GM03348 (cell line): Measurements from ENCODE around the gene TMTC1.

Experiments
- DNase-seq: peaks from one replicate; pipeline ENCODE4 v3.0.0; 2012; ENCODE audit warnings: low spot score

Gene TMTC1

GRCh38 chr12:29531471-29531870 lies 252.3 kb downstream of the TMTC1 start:
- no peak for DNase-seq

GRCh38 chr12:29530436-29530835 lies 253.3 kb downstream of the TMTC1 start:
- DNase-seq = no peak

- no peak for DNase-seq
Measured at GRCh38 chr12:29528161-29528560, 255.6 kb downstream of the TMTC1 start.

- DNase-seq = no peak
Measured at GRCh38 chr12:29521951-29522350, 261.8 kb downstream of the TMTC1 start.

GRCh38 chr12:29519585-29520182 lies 264.1 kb downstream of the TMTC1 start:
- DNase-seq = peak; percentile 41

GRCh38 chr12:29518407-29518806 lies 265.3 kb downstream of the TMTC1 start:
- no peak for DNase-seq

GRCh38 chr12:29517264-29517663 lies 266.5 kb downstream of the TMTC1 start:
- DNase-seq = no peak

- peak; percentile 5 for DNase-seq
Measured at GRCh38 chr12:29516431-29516875, 267.3 kb downstream of the TMTC1 start.

- DNase-seq = no peak
Measured at GRCh38 chr12:29510591-29511185, 273.1 kb downstream of the TMTC1 start.

- no peak for DNase-seq
Measured at GRCh38 chr12:29509503-29509902, 274.2 kb downstream of the TMTC1 start.

- DNase-seq = no peak
Measured at GRCh38 chr12:29508949-29509348, 274.8 kb downstream of the TMTC1 start.

- no peak for DNase-seq
Measured at GRCh38 chr12:29505122-29505521, 278.6 kb downstream of the TMTC1 start.

GRCh38 chr12:29503283-29503682 lies 280.5 kb downstream of the TMTC1 start:
- DNase-seq = no peak

- no peak for DNase-seq
Measured at GRCh38 chr12:29499235-29499634, 284.5 kb downstream of the TMTC1 start.

GRCh38 chr12:29497588-29497987 lies 286.2 kb downstream of the TMTC1 start, which contains the start of gene OVCH1:
Gene OVCH1 (minus strand): TSS chr12:29497686. CDS start chr12:29497686, 0 bp downstream.
- no peak for DNase-seq

GRCh38 chr12:29492891-29493290 lies 290.9 kb downstream of the TMTC1 start:
- DNase-seq = no peak

GRCh38 chr12:29486972-29487371 lies 296.8 kb downstream of the TMTC1 start:
- no peak for DNase-seq

- no peak for DNase-seq
Measured at GRCh38 chr12:29463198-29463597, 320.5 kb downstream of the TMTC1 start.

- no peak for DNase-seq
Measured at GRCh38 chr12:29460082-29460481, 323.7 kb downstream of the TMTC1 start.

- DNase-seq = no peak
Measured at GRCh38 chr12:29455087-29455486, 328.7 kb downstream of the TMTC1 start.

- DNase-seq = no peak
Measured at GRCh38 chr12:29451888-29452287, 331.9 kb downstream of the TMTC1 start.
